CD8-positive, alpha-beta memory T cell (primary cell): ENCODE results near the gene PROC. TPM values are rescaled to one million over a fixed set of nuclear protein-coding genes. Genes with fewer than 3 reads are reported as not detected.

ENCODE experiments used
- CTCF ChIA-PET: fragments of 350-600 bp; sonication (Branson Sonifier 250); formaldehyde crosslinking; loops from one replicate; lab custom pipeline; 2021; ENCODE audit warnings: antibody characterized with exemption; lab: Charles Lee
- POLR2A ChIA-PET: fragments of 350-600 bp; sonication (Branson Sonifier 250); formaldehyde crosslinking; loops from one replicate; lab custom pipeline; 2021; ENCODE audit warnings: antibody characterized with exemption; lab: Charles Lee
- DNase-seq, 5 donors: peaks; one replicate each; pipeline versions ENCODE4 v3.0.0 to v3.0.0-alpha.2; 2020 to 2022; ENCODE audit warnings: mixed read lengths in 1 of 5
- H3K27ac ChIP-seq: one replicate; pipeline ENCODE4 v1.7.0; 2013; ENCODE audit warnings: low read depth, mild to moderate bottlenecking, low read length, moderate library complexity
- H3K27me3 ChIP-seq: 2 replicates; pipeline ENCODE4 v1.7.0; 2013; ENCODE audit warnings: low read length, mild to moderate bottlenecking; ENCODE audit not compliant: insufficient read depth, poor library complexity, severe bottlenecking
- H3K36me3 ChIP-seq: 2 replicates; pipeline ENCODE4 v1.7.0; 2013; ENCODE audit warnings: mild to moderate bottlenecking, low read length, moderate library complexity; ENCODE audit not compliant: insufficient read depth
- H3K4me1 ChIP-seq: 2 replicates; pipeline ENCODE4 v1.7.0; 2013; ENCODE audit warnings: mild to moderate bottlenecking, low read length, moderate library complexity; ENCODE audit not compliant: insufficient read depth
- H3K4me3 ChIP-seq: 2 replicates; pipeline ENCODE4 v1.7.0; 2013; ENCODE audit warnings: mild to moderate bottlenecking, low read length
- H3K9me3 ChIP-seq: 2 replicates; pipeline ENCODE4 v1.7.0; 2013; ENCODE audit warnings: mild to moderate bottlenecking, low read length
- H3K27ac Mint-ChIP-seq, 8 donors: one replicate each; pipeline ENCODE4 v1.8.0; 2020 to 2021; ENCODE audit warnings: mixed read lengths in 8 of 8, mild to moderate bottlenecking in 6 of 8, inconsistent platforms in 3 of 8, moderate library complexity in 3 of 8
- H3K27me3 Mint-ChIP-seq, 2 donors: one replicate each; pipeline ENCODE4 v1.8.0; 2020 to 2021; ENCODE audit warnings: mixed read lengths in 2 of 2, mild to moderate bottlenecking in 1 of 2, moderate library complexity in 1 of 2
- H3K36me3 Mint-ChIP-seq, 3 donors: one replicate each; pipeline ENCODE4 v1.8.0; 2020 to 2021; ENCODE audit warnings: mixed read lengths in 3 of 3, inconsistent platforms in 1 of 3, mild to moderate bottlenecking in 1 of 3
- H3K4me1 Mint-ChIP-seq, 3 donors: one replicate each; pipeline ENCODE4 v1.8.0; 2020 to 2021; ENCODE audit warnings: mixed read lengths in 3 of 3, inconsistent platforms in 1 of 3, mild to moderate bottlenecking in 1 of 3
- H3K4me3 Mint-ChIP-seq, 7 donors: one replicate each; pipeline ENCODE4 v1.8.0; 2020 to 2021; ENCODE audit warnings: mixed read lengths in 7 of 7, mild to moderate bottlenecking in 6 of 7, moderate library complexity in 4 of 7, inconsistent platforms in 2 of 7
- H3K9me3 Mint-ChIP-seq, 5 donors: one replicate each; pipeline ENCODE4 v1.8.0; 2020 to 2022; ENCODE audit warnings: mixed read lengths in 5 of 5, mild to moderate bottlenecking in 3 of 5, moderate library complexity in 2 of 5, inconsistent platforms in 1 of 5
- polyA plus RNA-seq: library from polyadenylated mRNA; unstranded; fragments of 300-500 nt; fragmentation: Illumina TruSeq; gene quantifications from one replicate; pipeline ENCODE4 v1.2.3, GENCODE V29; 2021
- total RNA-seq, 2 experiments: library from RNA; stranded (reverse); gene quantifications; one replicate each; pipeline ENCODE4 v1.2.3, GENCODE V29; 2021

PROC gene
- total and polyA plus RNA-seq, 3 experiments from 2014 or later = 0.13 TPM; not detected in 2

DNA sequence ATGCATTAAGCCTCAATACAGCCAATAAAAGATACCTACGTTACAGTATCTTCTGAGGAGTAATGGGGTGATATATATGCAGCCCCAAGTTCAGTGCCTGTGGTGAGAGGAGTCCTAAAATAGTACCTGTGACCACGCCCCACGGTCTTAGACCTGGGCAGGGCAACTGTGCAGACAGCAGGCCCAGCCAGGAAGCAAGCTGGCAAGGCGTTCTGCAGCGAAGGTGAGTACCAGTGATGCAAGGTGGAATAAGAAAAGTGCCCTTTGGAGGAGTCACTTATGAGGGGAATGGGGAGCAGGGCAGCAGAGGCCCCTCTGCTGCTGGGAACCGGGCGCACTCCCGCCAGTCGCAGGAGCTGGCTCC, 17.7 kb upstream of the PROC start:
- Mint-ChIP-seq H3K4me1 (peaks cover 0 to 6% (median 2%) of the 10 kb centered on the region in 3 donors), H3K27me3 (peaks cover 0 to 2% of the 10 kb centered on the region in 2 donors), H3K27ac (no peak overlapping the region), H3K4me3 (no peak overlapping the region), H3K9me3 (no peaks in the 10 kb centered on the region), H3K36me3 (peaks cover 0 to 2% (median 0%) of the 10 kb centered on the region in 3 donors)
- CTCF ChIA-PET = no interaction called here
- no peak overlapping the region for H3K27ac ChIP-seq
- POLR2A ChIA-PET = interaction anchor here (1.2 kb wide), 1 partner anchor 12 kb away, joined by 3 read pairs; no protein-coding TSS in a partner anchor
- no peak for DNase-seq
- H3K4me1 ChIP-seq = no peaks in the 10 kb centered on the region
- H3K4me3 ChIP-seq = no peak overlapping the region
- no peaks in the 10 kb centered on the region for H3K27me3 ChIP-seq
- no peaks in the 10 kb centered on the region for H3K36me3 ChIP-seq
- H3K9me3 ChIP-seq = no peaks in the 10 kb centered on the region

DNA sequence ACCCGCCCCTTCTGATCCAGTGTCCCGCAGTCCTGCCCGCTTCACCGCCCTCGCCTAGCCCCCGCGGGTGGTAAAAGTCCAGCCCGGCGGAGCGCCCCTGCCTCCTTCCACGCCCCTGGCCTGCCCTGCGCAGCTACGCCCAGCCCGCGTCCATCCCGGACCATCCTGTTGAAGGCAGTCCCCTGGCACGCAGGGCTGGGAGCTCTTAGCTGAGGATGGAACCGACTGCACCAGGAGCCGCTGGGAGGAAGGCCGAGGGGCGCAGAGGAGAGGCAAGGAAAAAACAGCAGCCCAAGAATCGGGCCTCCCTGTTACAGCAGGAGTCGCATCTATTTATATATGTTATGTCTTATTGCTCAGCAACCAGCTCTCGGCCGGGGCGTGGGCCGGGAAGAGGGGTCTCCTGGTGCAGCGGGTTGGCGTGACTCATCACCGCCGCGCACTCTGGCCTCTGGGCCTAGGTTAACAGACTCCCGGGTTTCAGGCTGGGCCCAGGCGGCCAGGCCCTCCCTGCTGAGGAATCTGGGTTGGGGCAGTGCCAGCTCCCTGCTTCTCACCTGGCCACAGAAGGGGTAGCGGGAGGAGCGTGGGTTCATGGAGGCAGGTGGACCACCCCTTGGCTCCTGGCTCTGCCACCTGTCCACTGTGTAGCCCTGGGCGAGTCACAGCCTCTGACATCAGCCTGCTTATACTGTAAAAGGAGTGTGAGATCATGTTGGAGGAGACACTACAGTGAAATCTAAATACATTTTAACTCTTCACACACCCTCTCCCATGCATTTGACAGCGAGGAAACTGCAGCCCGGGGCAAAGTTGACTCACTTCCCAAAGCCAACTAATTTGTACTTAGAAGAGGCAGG, 17.1 kb upstream of the PROC start:
- ChIA-PET CTCF (no interaction called here), POLR2A (no interaction called here)
- peaks cover 0 to 6% (median 2%) of the 10 kb centered on the region in 3 donors for H3K4me1 Mint-ChIP-seq
- Histone ChIP-seq H3K4me3 (no peak overlapping the region), H3K27me3 (no peaks in the 10 kb centered on the region), H3K9me3 (no peaks in the 10 kb centered on the region), H3K27ac (no peak overlapping the region), H3K36me3 (no peaks in the 10 kb centered on the region), H3K4me1 (no peaks in the 10 kb centered on the region)
- DNase-seq = no peak
- H3K27ac Mint-ChIP-seq = peak overlapping the region in 1 of 8 donors; percentile 43
- no peaks in the 10 kb centered on the region for H3K9me3 Mint-ChIP-seq
- peaks cover 0 to 2% of the 10 kb centered on the region in 2 donors for H3K27me3 Mint-ChIP-seq
- H3K36me3 Mint-ChIP-seq = peaks cover 0 to 2% (median 0%) of the 10 kb centered on the region in 3 donors
- H3K4me3 Mint-ChIP-seq = no peak overlapping the region

DNA sequence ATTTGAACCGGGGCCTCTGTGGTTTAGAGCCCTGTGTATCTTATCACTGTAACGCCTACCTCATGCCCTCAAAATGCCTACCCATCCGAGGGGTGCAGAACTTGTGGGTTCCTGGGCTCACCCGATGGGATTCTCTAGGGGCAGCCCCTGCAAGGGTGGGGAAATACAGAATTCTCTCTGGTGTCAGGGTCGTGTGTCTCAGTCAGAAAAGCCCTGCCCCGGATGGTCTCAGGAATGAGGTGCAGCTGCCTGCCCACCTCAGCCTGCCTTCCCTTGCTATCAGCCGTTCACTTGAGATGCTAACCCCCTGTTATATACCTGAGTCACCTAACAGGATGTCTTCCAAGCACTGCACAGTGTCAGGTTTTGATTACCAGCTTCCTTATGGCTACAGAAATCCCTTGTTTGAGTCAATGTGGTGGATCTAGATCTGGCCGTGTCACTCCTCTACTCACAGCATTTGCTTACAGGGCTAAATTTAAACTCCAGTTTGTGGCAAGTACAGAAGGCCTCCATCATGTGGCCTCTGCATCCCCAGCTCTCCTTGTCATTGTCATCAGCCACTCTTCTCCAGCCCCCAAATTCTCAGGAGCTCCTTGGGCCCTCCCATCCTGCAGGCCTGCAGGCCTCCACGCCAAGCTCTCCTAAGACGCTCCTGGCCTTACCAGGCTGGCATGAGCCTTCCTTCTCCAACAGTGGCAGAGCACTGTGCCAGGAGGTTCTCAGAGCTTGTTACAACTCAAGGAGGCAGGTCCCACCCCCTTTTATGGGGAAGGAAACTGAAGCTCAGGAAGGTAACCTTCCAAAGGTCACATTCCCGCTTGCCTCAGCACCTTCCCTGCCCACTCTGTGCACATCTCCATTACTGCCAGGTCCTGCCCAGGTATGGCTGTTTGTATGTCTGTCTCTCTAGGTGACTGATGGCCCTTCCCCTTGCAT, 16.2 kb upstream of the PROC start:
- DNase-seq = no peak
- no peaks in the 10 kb centered on the region for H3K27me3 ChIP-seq
- no peaks in the 10 kb centered on the region for H3K36me3 ChIP-seq
- H3K27me3 Mint-ChIP-seq = peaks cover 0 to 2% of the 10 kb centered on the region in 2 donors
- H3K4me3 ChIP-seq = no peak overlapping the region
- ChIA-PET CTCF (interaction anchor here (1.3 kb wide), 1 partner anchor 14 kb away, joined by 4 read pairs; no protein-coding TSS in a partner anchor), POLR2A (no interaction called here)
- peaks cover 0 to 2% (median 0%) of the 10 kb centered on the region in 3 donors for H3K36me3 Mint-ChIP-seq
- H3K4me3 Mint-ChIP-seq = no peak overlapping the region
- H3K27ac ChIP-seq = no peak overlapping the region
- no peaks in the 10 kb centered on the region for H3K4me1 ChIP-seq
- H3K9me3 Mint-ChIP-seq = no peaks in the 10 kb centered on the region
- peak overlapping the region in 1 of 8 donors; percentile 43 for H3K27ac Mint-ChIP-seq
- H3K4me1 Mint-ChIP-seq = peaks cover 0 to 6% (median 2%) of the 10 kb centered on the region in 3 donors
- H3K9me3 ChIP-seq = no peaks in the 10 kb centered on the region

DNA sequence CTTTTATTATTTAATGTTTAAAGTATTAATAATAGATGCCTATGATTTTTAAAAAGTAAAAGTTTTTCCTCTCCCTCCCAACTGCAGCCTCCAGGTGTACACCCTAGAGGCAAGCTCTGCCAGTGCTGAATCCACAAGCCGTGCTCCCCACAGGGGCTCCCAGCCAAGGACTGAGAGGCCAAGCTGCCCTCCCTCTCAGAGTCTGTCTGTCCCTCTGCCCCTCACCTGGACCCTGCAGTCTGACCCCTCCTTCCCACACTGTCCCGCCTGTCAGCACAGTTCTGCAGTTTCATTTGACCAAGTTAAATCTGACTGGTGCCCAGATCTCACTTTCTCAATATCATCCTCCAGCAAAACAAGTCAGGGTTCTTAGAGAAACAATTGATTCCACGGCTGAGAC, 14.8 kb upstream of the PROC start:
- ChIA-PET POLR2A (no interaction called here), CTCF (no interaction called here)
- Histone ChIP-seq H3K9me3 (no peaks in the 10 kb centered on the region), H3K36me3 (no peaks in the 10 kb centered on the region), H3K4me1 (peaks cover 9% of the 10 kb centered on the region), H3K4me3 (no peak overlapping the region), H3K27ac (no peak overlapping the region), H3K27me3 (no peaks in the 10 kb centered on the region)
- H3K4me3 Mint-ChIP-seq = no peak overlapping the region
- peaks cover 0 to 6% (median 0%) of the 10 kb centered on the region in 3 donors for H3K4me1 Mint-ChIP-seq
- DNase-seq = no peak
- peak overlapping the region in 2 of 8 donors; percentile 6 to 7 for H3K27ac Mint-ChIP-seq
- H3K9me3 Mint-ChIP-seq = no peaks in the 10 kb centered on the region
- H3K27me3 Mint-ChIP-seq = peaks cover 0 to 2% of the 10 kb centered on the region in 2 donors
- no peaks in the 10 kb centered on the region for H3K36me3 Mint-ChIP-seq

DNA sequence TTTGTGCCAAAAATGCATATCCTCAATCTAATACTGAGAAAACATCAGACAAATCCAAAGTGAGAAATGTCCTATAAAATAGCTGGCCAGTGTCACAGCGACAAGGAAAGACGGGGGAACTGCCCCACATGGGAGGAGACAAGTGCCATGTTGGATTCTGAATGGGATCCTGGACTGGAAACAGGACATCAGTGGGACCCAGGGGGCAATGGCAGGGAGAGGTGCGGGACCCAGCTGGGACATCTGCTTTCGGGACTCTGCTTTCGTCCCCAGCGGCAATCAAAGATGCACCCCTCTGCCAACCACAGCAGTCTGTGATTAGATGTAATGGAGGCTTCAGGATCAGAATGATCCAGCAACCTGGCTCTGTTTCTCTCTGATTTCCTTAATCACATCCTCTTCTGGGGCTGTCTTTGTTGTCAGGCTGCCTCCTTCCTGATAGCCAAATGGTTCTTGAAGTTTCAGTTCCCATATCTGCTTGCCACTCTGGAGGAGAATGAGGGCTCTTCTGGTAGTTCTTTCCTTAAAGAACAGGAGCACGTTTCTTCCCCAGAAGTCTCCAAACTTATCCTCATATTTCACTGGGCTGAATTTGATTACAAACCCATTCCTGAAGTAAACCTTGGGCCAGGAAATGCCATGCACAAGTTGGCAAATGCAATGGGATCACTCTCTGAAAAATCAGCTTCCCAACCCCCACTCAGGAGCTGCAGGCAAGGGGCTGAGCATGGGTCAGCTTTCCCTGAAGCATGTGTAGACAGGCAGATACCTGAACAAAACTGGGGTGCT, 13.6 kb upstream of the PROC start:
- H3K4me3 Mint-ChIP-seq = peak overlapping the region in 1 of 7 donors; percentile 51
- Histone ChIP-seq H3K4me3 (no peak overlapping the region), H3K36me3 (no peaks in the 10 kb centered on the region), H3K27me3 (no peaks in the 10 kb centered on the region), H3K9me3 (no peaks in the 10 kb centered on the region), H3K4me1 (peaks cover 10% of the 10 kb centered on the region), H3K27ac (no peak overlapping the region)
- CTCF ChIA-PET = no interaction called here
- H3K36me3 Mint-ChIP-seq = no peaks in the 10 kb centered on the region
- peaks cover 0 to 11% (median 7%) of the 10 kb centered on the region in 3 donors for H3K4me1 Mint-ChIP-seq
- H3K27ac Mint-ChIP-seq = peak overlapping the region in 2 of 8 donors; percentile 6 to 63
- POLR2A ChIA-PET = no interaction called here
- H3K9me3 Mint-ChIP-seq = no peaks in the 10 kb centered on the region
- no peaks in the 10 kb centered on the region for H3K27me3 Mint-ChIP-seq
- no peak for DNase-seq

DNA sequence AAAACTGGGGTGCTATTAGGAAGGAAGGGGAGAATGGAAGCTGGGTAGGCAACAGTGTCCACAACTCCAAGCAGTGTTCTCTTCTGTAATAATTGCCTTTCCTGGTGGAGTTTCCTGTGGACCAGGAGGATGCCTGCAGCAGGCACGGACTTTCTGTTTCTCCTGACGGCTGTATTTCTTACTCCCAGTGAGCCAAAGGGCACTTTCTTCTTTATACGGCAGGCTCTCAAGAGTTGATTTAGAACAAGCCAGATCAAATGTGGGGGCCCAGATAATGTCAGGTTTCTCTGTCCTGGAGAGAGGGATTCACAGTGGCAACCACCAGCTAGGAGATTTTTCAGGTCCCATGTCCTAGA, 13.0 kb upstream of the PROC start:
- H3K9me3 Mint-ChIP-seq = no peaks in the 10 kb centered on the region
- Histone ChIP-seq H3K27ac (no peak overlapping the region), H3K4me1 (peaks cover 10% of the 10 kb centered on the region), H3K36me3 (no peaks in the 10 kb centered on the region), H3K4me3 (no peak overlapping the region), H3K27me3 (no peaks in the 10 kb centered on the region), H3K9me3 (no peaks in the 10 kb centered on the region)
- ChIA-PET POLR2A (no interaction called here), CTCF (no interaction called here)
- DNase-seq = no peak
- no peak overlapping the region for H3K4me3 Mint-ChIP-seq
- peaks cover 0 to 13% (median 7%) of the 10 kb centered on the region in 3 donors for H3K4me1 Mint-ChIP-seq
- H3K27me3 Mint-ChIP-seq = no peaks in the 10 kb centered on the region
- peak overlapping the region in 2 of 8 donors; percentile 23 to 63 for H3K27ac Mint-ChIP-seq
- no peaks in the 10 kb centered on the region for H3K36me3 Mint-ChIP-seq

DNA sequence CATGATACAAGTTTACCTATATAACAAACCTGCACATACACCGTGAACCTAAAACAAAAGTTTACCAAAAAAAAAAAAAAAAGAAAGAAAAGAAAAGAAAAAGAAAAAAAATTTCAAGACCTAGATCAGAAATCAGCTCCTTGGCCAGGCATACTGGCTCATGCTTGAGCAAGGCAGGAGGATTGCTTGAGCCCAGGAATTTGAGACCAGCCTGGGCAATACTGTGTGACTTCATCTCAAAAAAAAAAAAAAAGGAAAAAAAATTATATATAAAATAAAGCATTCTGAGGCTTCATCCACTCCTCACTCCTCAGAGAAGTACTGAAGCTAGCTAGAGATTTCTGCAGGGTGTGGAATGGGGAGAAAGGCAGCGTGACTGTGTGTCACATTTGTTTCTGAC, 11.8 kb upstream of the PROC start:
- no peaks in the 10 kb centered on the region for H3K27me3 Mint-ChIP-seq
- DNase-seq = no peak
- Histone ChIP-seq H3K9me3 (no peaks in the 10 kb centered on the region), H3K4me1 (peaks cover 19% of the 10 kb centered on the region), H3K27ac (no peak overlapping the region), H3K4me3 (no peak overlapping the region), H3K36me3 (no peaks in the 10 kb centered on the region), H3K27me3 (no peaks in the 10 kb centered on the region)
- H3K27ac Mint-ChIP-seq = peak overlapping the region in 5 of 8 donors; percentile 57 to 93 (median 75)
- CTCF ChIA-PET = no interaction called here
- POLR2A ChIA-PET = no interaction called here
- no peaks in the 10 kb centered on the region for H3K9me3 Mint-ChIP-seq
- H3K4me1 Mint-ChIP-seq = peaks cover 8 to 24% (median 17%) of the 10 kb centered on the region in 3 donors
- no peaks in the 10 kb centered on the region for H3K36me3 Mint-ChIP-seq
- peak overlapping the region in 2 of 7 donors; percentile 42 to 55 for H3K4me3 Mint-ChIP-seq
